ENCODE data around the gene FXYD5.

GRCh38 chr19:35106291-35106583 is 48.3 kb upstream of the FXYD5 start:
- TF ChIP-seq, protein P1, sequence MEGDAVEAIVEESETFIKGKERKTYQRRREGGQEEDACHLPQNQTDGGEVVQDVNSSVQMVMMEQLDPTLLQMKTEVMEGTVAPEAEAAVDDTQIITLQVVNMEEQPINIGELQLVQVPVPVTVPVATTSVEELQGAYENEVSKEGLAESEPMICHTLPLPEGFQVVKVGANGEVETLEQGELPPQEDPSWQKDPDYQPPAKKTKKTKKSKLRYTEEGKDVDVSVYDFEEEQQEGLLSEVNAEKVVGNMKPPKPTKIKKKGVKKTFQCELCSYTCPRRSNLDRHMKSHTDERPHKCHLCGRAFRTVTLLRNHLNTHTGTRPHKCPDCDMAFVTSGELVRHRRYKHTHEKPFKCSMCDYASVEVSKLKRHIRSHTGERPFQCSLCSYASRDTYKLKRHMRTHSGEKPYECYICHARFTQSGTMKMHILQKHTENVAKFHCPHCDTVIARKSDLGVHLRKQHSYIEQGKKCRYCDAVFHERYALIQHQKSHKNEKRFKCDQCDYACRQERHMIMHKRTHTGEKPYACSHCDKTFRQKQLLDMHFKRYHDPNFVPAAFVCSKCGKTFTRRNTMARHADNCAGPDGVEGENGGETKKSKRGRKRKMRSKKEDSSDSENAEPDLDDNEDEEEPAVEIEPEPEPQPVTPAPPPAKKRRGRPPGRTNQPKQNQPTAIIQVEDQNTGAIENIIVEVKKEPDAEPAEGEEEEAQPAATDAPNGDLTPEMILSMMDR (conservative IDR thresholded peaks at IDR 0.05; ENCODE audit: low read depth, low read length): no peak
- TF ChIP-seq EZH2 (IDR thresholded peaks at IDR 0.05; ENCODE audit: borderline replicate concordance, low read depth, low read length, poor library complexity, severe bottlenecking): no peak

Measured in A673 (cell line).